ENCODE data around the gene KCNMA1. TPM values are rescaled to one million over a fixed set of nuclear protein-coding genes. Genes with fewer than 3 reads are reported as not detected.

KCNMA1 gene
- polyA plus RNA-seq, 1 experiment = 21.4 TPM

- no peak for TF ChIP-seq CTCF (IDR thresholded peaks at IDR 0.05; ENCODE audit: insufficient read depth, low read depth, low read length)
- ChIA-PET POLR2A (no interaction called here), CTCF (interaction anchor here (0.7 to 1.9 kb wide), 4 partner anchors 10 to 75 kb away, joined by 3 to 8 read pairs (median 6); no protein-coding TSS in a partner anchor)
- H3K36me3 ChIP-seq (ENCODE audit: control insufficient read depth, insufficient read depth, low read length) = no peaks in the 10 kb centered on the region
- DNase-seq (ENCODE audit: low read depth) = no peak
- H3K27me3 ChIP-seq (ENCODE audit: control insufficient read depth, insufficient read depth, low read length) = no peaks in the 10 kb centered on the region
- no peak overlapping the region for H3K4me3 ChIP-seq (ENCODE audit: low read depth, low read length)
Measured at GRCh38 chr10:77241350-77241725, 396.3 kb downstream of the KCNMA1 start.

- POLR2A ChIA-PET = no interaction called here
Measured at GRCh38 chr10:77240706-77241349, 396.8 kb downstream of the KCNMA1 start.

GRCh38 chr10:77240041-77240652 is 397.5 kb downstream of the KCNMA1 start:
- Histone ChIP-seq H3K36me3 (ENCODE audit: control insufficient read depth, insufficient read depth, low read length) (no peaks in the 10 kb centered on the region), H3K4me3 (ENCODE audit: low read depth, low read length) (no peak overlapping the region), H3K27me3 (ENCODE audit: control insufficient read depth, insufficient read depth, low read length) (no peaks in the 10 kb centered on the region)
- POLR2A ChIA-PET = no interaction called here
- CTCF ChIA-PET = no interaction called here
- no peak for DNase-seq (ENCODE audit: low read depth)
- no peak for TF ChIP-seq CTCF (IDR thresholded peaks at IDR 0.05; ENCODE audit: insufficient read depth, low read depth, low read length)

More at GRCh38 chr10:77240706-77241349, 396.8 kb downstream of the KCNMA1 start:
- TF ChIP-seq CTCF (IDR thresholded peaks at IDR 0.05; ENCODE audit: insufficient read depth, low read depth, low read length) = no peak
- CTCF ChIA-PET = interaction anchor here (1.7 kb wide), 1 partner anchor 10 kb away, joined by 8 read pairs; no protein-coding TSS in a partner anchor
- H3K27me3 ChIP-seq (ENCODE audit: control insufficient read depth, insufficient read depth, low read length) = no peaks in the 10 kb centered on the region
- H3K36me3 ChIP-seq (ENCODE audit: control insufficient read depth, insufficient read depth, low read length) = no peaks in the 10 kb centered on the region
- DNase-seq (ENCODE audit: low read depth) = no peak
- H3K4me3 ChIP-seq (ENCODE audit: low read depth, low read length) = no peak overlapping the region

- H3K4me3 ChIP-seq (ENCODE audit: low read depth, low read length) = no peak overlapping the region
- no peak for TF ChIP-seq CTCF (IDR thresholded peaks at IDR 0.05; ENCODE audit: insufficient read depth, low read depth, low read length)
- H3K36me3 ChIP-seq (ENCODE audit: control insufficient read depth, insufficient read depth, low read length) = no peaks in the 10 kb centered on the region
- DNase-seq (ENCODE audit: low read depth) = no peak
- POLR2A ChIA-PET = no interaction called here
- CTCF ChIA-PET = interaction anchor here (1.0 kb wide), 2 partner anchors 16 to 155 kb away, joined by 3 to 5 read pairs; no protein-coding TSS in a partner anchor
- H3K27me3 ChIP-seq (ENCODE audit: control insufficient read depth, insufficient read depth, low read length) = no peaks in the 10 kb centered on the region
Measured at GRCh38 chr10:77237120-77237519, 400.5 kb downstream of the KCNMA1 start.

GRCh38 chr10:77236700-77237099 is 400.9 kb downstream of the KCNMA1 start:
- POLR2A ChIA-PET = no interaction called here
- Histone ChIP-seq H3K27me3 (ENCODE audit: control insufficient read depth, insufficient read depth, low read length) (no peaks in the 10 kb centered on the region), H3K4me3 (ENCODE audit: low read depth, low read length) (no peak overlapping the region), H3K36me3 (ENCODE audit: control insufficient read depth, insufficient read depth, low read length) (no peaks in the 10 kb centered on the region)
- no peak for TF ChIP-seq CTCF (IDR thresholded peaks at IDR 0.05; ENCODE audit: insufficient read depth, low read depth, low read length)
- CTCF ChIA-PET = interaction anchor here (0.8 to 1.0 kb wide), 3 partner anchors 15 to 269 kb away, joined by 3 to 5 read pairs (median 3); no protein-coding TSS in a partner anchor
- no peak for DNase-seq (ENCODE audit: low read depth)
